ENCODE measurements around the gene INF2. TPM values are rescaled to one million over a fixed set of nuclear protein-coding genes. Genes with fewer than 3 reads are reported as not detected.
A peak's percentile ranks its signal among the peaks of the same experiment; 100 is the strongest.
"Not testable (repeated sequence)": the region's sequence is repeated elsewhere in the genome, so short reads cannot be mapped to it uniquely, and the experiment has no call there.

The INF2 gene
- total RNA-seq, 2 donors from 2014 or later, result 21.9 to 43.5 TPM

DNA sequence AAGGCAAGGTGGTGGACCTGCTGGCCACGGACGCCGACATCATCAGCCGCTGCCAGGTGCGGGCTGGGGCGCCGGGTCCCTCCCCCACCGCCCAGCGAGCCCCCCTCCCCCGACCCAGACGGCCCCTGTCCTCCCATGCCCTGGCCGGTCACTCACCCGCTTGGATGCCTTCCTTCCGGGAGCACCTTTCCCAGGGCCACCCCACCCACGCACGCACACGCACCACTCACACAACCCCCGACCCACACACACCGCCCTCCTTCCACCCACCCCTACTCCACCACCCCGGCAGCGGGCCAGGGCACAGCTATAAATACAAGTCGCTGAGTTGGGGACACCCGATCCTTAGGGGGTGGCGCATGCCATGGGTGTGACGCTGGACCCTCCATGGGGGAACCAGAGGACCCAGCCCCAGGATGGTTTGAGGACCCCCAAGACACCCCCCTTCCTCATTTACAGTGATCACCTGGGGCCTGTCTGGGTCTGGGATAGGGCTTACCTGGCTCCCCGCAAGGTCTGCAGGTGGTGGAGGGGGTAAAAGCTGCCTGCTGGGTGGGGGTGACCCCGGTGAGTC lies 35.1 kb downstream of the INF2 start:
- H3K27ac ChIP-seq, result peak overlapping the region; percentile 89 to 94
- TF ChIP-seq, protein P1, sequence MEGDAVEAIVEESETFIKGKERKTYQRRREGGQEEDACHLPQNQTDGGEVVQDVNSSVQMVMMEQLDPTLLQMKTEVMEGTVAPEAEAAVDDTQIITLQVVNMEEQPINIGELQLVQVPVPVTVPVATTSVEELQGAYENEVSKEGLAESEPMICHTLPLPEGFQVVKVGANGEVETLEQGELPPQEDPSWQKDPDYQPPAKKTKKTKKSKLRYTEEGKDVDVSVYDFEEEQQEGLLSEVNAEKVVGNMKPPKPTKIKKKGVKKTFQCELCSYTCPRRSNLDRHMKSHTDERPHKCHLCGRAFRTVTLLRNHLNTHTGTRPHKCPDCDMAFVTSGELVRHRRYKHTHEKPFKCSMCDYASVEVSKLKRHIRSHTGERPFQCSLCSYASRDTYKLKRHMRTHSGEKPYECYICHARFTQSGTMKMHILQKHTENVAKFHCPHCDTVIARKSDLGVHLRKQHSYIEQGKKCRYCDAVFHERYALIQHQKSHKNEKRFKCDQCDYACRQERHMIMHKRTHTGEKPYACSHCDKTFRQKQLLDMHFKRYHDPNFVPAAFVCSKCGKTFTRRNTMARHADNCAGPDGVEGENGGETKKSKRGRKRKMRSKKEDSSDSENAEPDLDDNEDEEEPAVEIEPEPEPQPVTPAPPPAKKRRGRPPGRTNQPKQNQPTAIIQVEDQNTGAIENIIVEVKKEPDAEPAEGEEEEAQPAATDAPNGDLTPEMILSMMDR (IDR thresholded peaks at IDR 0.05), result no peak
- no peaks in the 10 kb centered on the region for H3K27me3 ChIP-seq
- peaks cover under 1% of the 10 kb centered on the region for H3K36me3 ChIP-seq
- no peaks in the 10 kb centered on the region for H3K9me3 ChIP-seq
- peak overlapping the region; percentile 63 to 75 for H3K4me3 ChIP-seq
- peaks cover 3 to 66% of the 10 kb centered on the region in 2 donors for H3K4me1 ChIP-seq
- peak; percentile 81 for DNase-seq (ENCODE audit: low spot score)

DNA sequence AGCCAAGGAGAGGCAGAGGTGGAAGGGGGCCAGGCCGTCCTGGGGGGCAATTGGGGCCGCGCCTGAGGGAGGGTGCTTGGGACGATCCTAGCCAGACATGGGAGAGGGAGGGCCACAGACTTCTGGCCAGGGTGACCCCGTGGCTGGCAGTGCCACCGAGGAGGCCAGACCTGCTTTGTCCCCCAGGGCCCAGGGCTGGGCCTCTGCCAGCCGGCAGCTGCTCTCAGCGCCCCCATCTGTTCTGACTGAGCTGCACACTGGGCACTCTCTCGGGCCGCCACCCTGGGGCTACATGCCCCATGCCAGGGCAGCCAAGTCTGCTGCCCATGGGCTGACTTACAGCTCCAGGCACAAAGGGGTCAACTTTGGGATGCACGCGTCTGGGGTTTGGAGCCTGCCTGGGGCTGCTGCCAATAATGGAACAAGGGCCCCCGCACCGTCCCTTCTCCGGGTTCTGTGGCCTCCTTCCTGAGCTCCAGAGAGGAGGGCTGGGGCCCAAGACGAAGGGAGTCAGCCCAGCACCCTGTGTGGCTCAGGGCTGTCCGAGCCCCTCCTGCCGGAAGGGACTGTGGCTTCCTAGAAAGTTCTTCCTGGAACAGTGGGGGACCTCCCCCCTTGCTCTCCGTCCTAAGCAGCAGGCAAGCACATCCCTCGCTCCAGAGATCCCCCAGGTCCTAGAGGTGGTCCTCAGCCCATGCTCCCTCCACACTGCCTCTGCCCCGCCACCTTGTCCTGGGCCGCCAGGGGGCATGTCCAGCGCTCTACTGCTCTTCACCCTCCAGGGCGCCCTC lies 35.8 kb downstream of the INF2 start:
- Histone ChIP-seq H3K27ac (peak overlapping the region; percentile 89 to 94), H3K4me1 (peaks cover 3 to 68% of the 10 kb centered on the region in 2 donors), H3K9me3 (no peaks in the 10 kb centered on the region), H3K27me3 (no peaks in the 10 kb centered on the region), H3K4me3 (peak overlapping the region; percentile 63 to 75), H3K36me3 (no peaks in the 10 kb centered on the region)
- TF ChIP-seq, protein P1 (IDR thresholded peaks at IDR 0.05), result peak in 1 of 2 donors; percentile 55
- DNase-seq (ENCODE audit: low spot score), result no peak

DNA sequence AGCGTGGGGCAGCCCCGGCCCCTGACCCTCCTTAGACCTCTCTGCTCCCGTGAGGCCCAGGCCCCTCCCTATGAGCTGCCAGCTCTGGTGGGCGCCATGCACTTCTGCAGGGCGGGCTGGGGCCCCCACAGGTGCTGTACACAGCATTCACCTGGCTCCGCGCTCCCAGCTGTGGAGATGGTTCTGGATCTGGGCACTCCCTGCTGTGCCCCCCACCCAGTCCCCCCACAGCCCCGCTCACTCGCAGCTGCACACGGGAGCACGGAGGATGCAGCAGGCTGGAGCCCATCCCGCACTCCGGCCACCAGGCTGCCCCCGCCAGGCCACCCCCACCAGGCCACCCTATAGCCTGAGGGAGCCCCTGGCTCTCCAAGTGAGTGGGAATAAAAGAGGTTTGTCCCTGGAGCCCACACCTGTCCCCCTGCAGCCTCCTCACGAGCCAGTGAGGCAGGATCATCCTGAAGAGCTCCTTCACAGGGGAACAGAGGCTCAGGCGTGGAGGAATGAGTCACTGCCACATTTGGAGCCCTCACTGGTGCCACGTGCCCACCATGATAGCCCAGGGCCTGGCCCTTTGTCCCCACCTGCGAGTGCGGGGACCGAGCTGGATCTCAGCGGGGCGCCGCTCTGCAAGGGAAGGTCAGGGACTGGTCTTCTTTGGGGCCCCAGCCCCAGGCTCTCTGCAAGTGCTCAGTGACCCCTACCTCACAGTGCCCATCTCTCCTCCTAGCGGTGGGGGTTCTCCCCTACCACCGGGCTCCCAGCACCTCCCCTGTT lies 36.5 kb downstream of the INF2 start:
- Histone ChIP-seq H3K4me1 (peaks cover 3 to 75% of the 10 kb centered on the region in 2 donors), H3K36me3 (no peaks in the 10 kb centered on the region), H3K27ac (peak overlapping the region; percentile 89 to 94), H3K9me3 (no peaks in the 10 kb centered on the region), H3K4me3 (peak overlapping the region in 1 of 2 donors; percentile 75), H3K27me3 (no peaks in the 10 kb centered on the region)
- TF ChIP-seq, protein P1 (IDR thresholded peaks at IDR 0.05), result no peak
- DNase-seq (ENCODE audit: low spot score), result no peak

DNA sequence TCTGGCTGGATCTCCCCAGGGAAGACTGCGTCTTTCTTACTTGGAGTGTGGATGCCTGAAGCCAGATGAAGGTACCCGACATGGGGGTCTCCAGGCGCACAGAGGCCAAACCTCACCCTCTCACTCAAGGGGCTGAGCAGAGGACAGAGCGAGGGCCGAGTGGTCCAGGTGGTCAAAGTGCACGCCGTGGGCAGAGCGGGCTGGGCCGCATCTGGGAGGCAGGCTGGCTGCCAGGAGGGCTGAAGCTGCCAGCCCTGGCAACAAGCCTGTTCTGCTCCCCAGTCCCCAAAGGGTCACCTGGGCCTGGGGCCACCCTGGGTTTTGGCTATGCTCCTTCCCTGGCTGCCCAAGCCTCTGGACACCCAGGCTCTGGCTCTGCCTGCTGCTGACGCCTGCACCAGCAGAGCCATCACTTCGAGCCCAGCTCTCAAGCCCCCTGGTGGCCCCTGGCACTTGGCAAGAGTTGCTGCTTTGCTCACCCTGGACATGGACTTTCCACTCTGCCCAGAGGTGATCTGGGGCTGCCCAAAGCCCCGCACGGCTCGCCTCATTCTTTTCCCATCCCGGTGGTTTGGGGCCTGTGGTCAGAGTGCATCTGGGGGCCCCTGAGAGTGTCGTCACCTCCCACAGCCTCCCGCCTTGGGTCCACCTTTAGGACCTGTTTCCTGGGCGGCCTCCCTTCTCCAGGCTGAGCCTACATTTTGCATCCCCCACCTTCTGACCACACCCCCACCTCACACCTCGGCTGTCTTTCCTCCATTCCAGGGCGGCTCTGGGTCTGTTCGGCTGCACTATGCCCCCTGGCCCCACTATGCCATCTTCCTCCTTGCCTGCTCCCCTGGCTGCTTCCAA lies 37.4 kb downstream of the INF2 start:
- no peaks in the 10 kb centered on the region for H3K27me3 ChIP-seq
- H3K36me3 ChIP-seq, result no peaks in the 10 kb centered on the region
- H3K4me1 ChIP-seq, result peaks cover 3 to 78% of the 10 kb centered on the region in 2 donors
- no peak overlapping the region for H3K4me3 ChIP-seq
- H3K27ac ChIP-seq, result peak overlapping the region; percentile 89 to 94
- H3K9me3 ChIP-seq, result no peaks in the 10 kb centered on the region
- no peak for DNase-seq (ENCODE audit: low spot score)
- TF ChIP-seq, protein P1 (IDR thresholded peaks at IDR 0.05), result no peak

DNA sequence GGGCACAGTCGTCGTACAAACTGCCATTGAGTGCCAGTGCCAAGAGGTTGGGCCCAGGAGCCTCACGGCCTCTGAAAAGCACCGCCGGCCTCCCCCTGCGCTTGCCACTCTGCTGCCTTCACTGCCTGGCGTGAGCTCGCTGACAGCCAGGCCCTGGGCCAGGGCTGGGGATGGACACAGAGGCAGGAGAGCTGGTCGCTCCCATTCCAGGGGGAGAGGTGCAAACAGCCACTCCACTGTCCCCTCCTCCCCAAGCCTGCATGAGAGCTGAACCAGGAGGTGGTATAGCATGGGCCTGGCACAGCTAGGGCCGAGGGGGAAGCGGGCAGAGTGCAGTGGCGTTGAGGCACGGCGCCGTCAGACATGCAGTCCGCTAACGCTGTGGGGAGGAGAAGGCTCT lies 39.2 kb downstream of the INF2 start:
- DNase-seq (ENCODE audit: low spot score), result no peak
- peak overlapping the region; percentile 16 to 89 for H3K27ac ChIP-seq
- TF ChIP-seq, protein P1 (IDR thresholded peaks at IDR 0.05), result no peak
- no peaks in the 10 kb centered on the region for H3K27me3 ChIP-seq
- H3K36me3 ChIP-seq, result no peaks in the 10 kb centered on the region
- H3K9me3 ChIP-seq, result no peaks in the 10 kb centered on the region
- H3K4me3 ChIP-seq, result no peak overlapping the region
- peaks cover 0 to 77% of the 10 kb centered on the region in 2 donors for H3K4me1 ChIP-seq

DNA sequence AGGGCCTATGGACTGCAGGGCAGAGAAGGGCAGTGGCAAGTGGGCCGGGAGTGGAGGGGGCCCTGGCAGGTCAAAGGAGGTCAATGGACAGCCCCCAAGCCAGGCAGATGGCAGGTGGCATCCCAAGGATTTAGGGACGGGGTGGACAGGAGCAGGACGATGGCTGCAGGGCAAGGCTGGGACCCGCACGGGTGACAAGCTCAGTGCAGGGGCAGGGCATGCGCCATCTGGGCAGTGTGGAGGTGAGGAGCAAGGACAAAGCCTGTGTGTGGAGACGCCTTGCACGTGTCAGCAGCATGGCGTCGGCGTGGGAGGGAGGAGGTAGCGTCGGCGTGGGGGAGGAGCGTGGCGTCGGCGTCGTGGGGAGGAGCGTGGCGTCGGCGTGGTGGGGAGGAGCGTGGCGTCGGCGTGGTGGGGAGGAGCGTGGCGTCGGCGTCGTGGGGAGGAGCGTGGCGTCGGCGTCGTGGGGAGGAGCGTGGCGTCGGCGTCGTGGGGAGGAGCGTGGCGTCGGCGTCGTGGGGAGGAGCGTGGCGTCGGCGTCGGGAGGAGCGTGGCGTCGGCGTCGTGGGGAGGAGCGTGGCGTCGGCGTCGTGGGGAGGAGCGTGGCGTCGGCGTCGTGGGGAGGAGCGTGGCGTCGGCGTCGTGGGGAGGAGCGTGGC lies 39.9 kb downstream of the INF2 start:
- not testable (repeated sequence) for H3K27me3 ChIP-seq; H3K9me3 ChIP-seq; H3K36me3 ChIP-seq; DNase-seq (ENCODE audit: low spot score); H3K4me3 ChIP-seq
- Histone ChIP-seq H3K4me1 (peaks cover 0 to 81% of the 10 kb centered on the region in 2 donors), H3K27ac (peak overlapping the region; percentile 16 to 89)
